CD4-positive, alpha-beta T cell (primary cell): ENCODE results near the gene COL4A2. TPM values are rescaled to one million over a fixed set of nuclear protein-coding genes. Genes with fewer than 3 reads are reported as not detected.

Experiments used
- ATAC-seq: fragments of 200-7000 bp; cut with Tn5 transposase; one replicate; pipeline ENCODE4 v1.10.0; 2022; ENCODE audit warnings: mild to moderate bottlenecking; ENCODE audit not compliant: poor library complexity
- CTCF ChIA-PET: fragments of 350-600 bp; sonication (Branson Sonifier 250); formaldehyde crosslinking; loops from one replicate; lab custom pipeline; 2021; ENCODE audit warnings: antibody characterized with exemption, inconsistent platforms; lab: Charles Lee
- POLR2A ChIA-PET: fragments of 350-600 bp; sonication (Branson Sonifier 250); formaldehyde crosslinking; loops from one replicate; lab custom pipeline; 2021; ENCODE audit warnings: antibody characterized with exemption, inconsistent platforms; lab: Charles Lee
- DNase-seq, 14 experiments: peaks; one replicate each; pipeline ENCODE4 v3.0.0-alpha.2; 2013 to 2020; ENCODE audit warnings: mixed read lengths in 2 of 14
- H3K27ac ChIP-seq, 2 donors: one replicate each; pipeline versions ENCODE4 v1.5.1 to v1.7.0; 2013; ENCODE audit warnings: low read length in 2 of 2, low read depth in 1 of 2, mild to moderate bottlenecking in 1 of 2
- H3K27me3 ChIP-seq, 2 experiments: 1 replicate in 1 of 2; 2 replicates in 1 of 2; pipeline versions ENCODE4 v1.6.1 to v1.7.0; 2013; ENCODE audit warnings: low read length in 2 of 2, control low read depth in 1 of 2, mild to moderate bottlenecking in 1 of 2, moderate library complexity in 1 of 2; ENCODE audit not compliant: insufficient read depth in 2 of 2, control insufficient read depth in 1 of 2
- H3K36me3 ChIP-seq: one replicate; pipeline ENCODE4 v1.6.1; 2013; ENCODE audit warnings: low read length, control low read depth; ENCODE audit not compliant: insufficient read depth
- H3K4me1 ChIP-seq: one replicate; pipeline ENCODE4 v1.6.1; 2013; ENCODE audit warnings: low read length, control low read depth; ENCODE audit not compliant: insufficient read depth
- H3K4me3 ChIP-seq: one replicate; pipeline ENCODE4 v1.5.1; 2013; ENCODE audit warnings: mild to moderate bottlenecking, low read length, moderate library complexity
- H3K9me3 ChIP-seq, 2 experiments: 1 replicate in 1 of 2; 2 replicates in 1 of 2; pipeline versions ENCODE4 v1.6.1 to v1.7.0; 2013; ENCODE audit warnings: low read length in 2 of 2, mild to moderate bottlenecking in 2 of 2, control low read depth in 1 of 2, moderate library complexity in 1 of 2; ENCODE audit not compliant: control insufficient read depth in 1 of 2, insufficient read depth in 1 of 2
- H3K27ac Mint-ChIP-seq: one replicate; pipeline ENCODE4 v1.8.0; 2020; ENCODE audit warnings: mixed read lengths
- H3K27me3 Mint-ChIP-seq: one replicate; pipeline ENCODE4 v1.8.0; 2021; ENCODE audit warnings: mixed read lengths
- H3K36me3 Mint-ChIP-seq: one replicate; pipeline ENCODE4 v1.8.0; 2021; ENCODE audit warnings: low read depth, mixed read lengths
- H3K4me1 Mint-ChIP-seq: one replicate; pipeline ENCODE4 v1.8.0; 2021; ENCODE audit warnings: low read depth, mixed read lengths
- H3K4me3 Mint-ChIP-seq: one replicate; pipeline ENCODE4 v1.8.0; 2020; ENCODE audit warnings: mild to moderate bottlenecking, mixed read lengths
- H3K9me3 Mint-ChIP-seq: one replicate; pipeline ENCODE4 v1.8.0; 2020; ENCODE audit warnings: mixed read lengths
- intact Hi-C, 2 experiments: fragments of 100-400 bp; cut with DNase I in 1 of 2; cut with micrococcal nuclease in 1 of 2; formaldehyde crosslinking; loops; one replicate each; pipeline versions ENCODE4 v1.15.1 to v1.9.0; 2023 to 2025; cut with DNase I, micrococcal nuclease
- total RNA-seq, 174 experiments: library from RNA in 2 of 174; stranded (reverse) in 2 of 174; gene quantifications; one replicate each; pipeline ENCODE4 v1.2.3 and lab custom pipeline; 2021 to 2026
- TF ChIP-seq, protein P1 (sequence below): fragments of 200-600 bp; IDR thresholded peaks from one replicate; pipeline ENCODE4 v1.8.0; 2022; ENCODE audit warnings: antibody characterized with exemption, mild to moderate bottlenecking

COL4A2 gene
- total RNA-seq, 2 experiments from 2014 or later = not detected

GRCh38 chr13:110352735-110353134 lies 45.7 kb downstream of the COL4A2 start:
- intact Hi-C loops = no loop called here
- Mint-ChIP-seq H3K27me3 (peaks cover 13% of the 10 kb centered on the region), H3K36me3 (no peaks in the 10 kb centered on the region), H3K27ac (no peak overlapping the region), H3K4me1 (no peaks in the 10 kb centered on the region), H3K9me3 (no peaks in the 10 kb centered on the region), H3K4me3 (no peak overlapping the region)
- TF ChIP-seq, protein P1, sequence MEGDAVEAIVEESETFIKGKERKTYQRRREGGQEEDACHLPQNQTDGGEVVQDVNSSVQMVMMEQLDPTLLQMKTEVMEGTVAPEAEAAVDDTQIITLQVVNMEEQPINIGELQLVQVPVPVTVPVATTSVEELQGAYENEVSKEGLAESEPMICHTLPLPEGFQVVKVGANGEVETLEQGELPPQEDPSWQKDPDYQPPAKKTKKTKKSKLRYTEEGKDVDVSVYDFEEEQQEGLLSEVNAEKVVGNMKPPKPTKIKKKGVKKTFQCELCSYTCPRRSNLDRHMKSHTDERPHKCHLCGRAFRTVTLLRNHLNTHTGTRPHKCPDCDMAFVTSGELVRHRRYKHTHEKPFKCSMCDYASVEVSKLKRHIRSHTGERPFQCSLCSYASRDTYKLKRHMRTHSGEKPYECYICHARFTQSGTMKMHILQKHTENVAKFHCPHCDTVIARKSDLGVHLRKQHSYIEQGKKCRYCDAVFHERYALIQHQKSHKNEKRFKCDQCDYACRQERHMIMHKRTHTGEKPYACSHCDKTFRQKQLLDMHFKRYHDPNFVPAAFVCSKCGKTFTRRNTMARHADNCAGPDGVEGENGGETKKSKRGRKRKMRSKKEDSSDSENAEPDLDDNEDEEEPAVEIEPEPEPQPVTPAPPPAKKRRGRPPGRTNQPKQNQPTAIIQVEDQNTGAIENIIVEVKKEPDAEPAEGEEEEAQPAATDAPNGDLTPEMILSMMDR = no peak
- peaks cover 0 to 3% of the 10 kb centered on the region in 2 experiments for H3K27me3 ChIP-seq
- ChIA-PET CTCF (no interaction called here), POLR2A (no interaction called here)
- H3K9me3 ChIP-seq = peaks cover 0 to 3% of the 10 kb centered on the region in 2 experiments
- ATAC-seq = no peak
- no peak overlapping the region for H3K4me3 ChIP-seq
- H3K4me1 ChIP-seq = no peaks in the 10 kb centered on the region
- H3K36me3 ChIP-seq = no peaks in the 10 kb centered on the region
- H3K27ac ChIP-seq = no peak overlapping the region
- DNase-seq = no peak

- CTCF ChIA-PET = no interaction called here
- H3K4me3 Mint-ChIP-seq = no peak overlapping the region
- Histone ChIP-seq H3K9me3 (peaks cover 0 to 3% of the 10 kb centered on the region in 2 experiments), H3K27me3 (peaks cover 0 to 3% of the 10 kb centered on the region in 2 experiments), H3K4me3 (no peak overlapping the region), H3K4me1 (no peaks in the 10 kb centered on the region), H3K36me3 (no peaks in the 10 kb centered on the region), H3K27ac (no peak overlapping the region)
- H3K36me3 Mint-ChIP-seq = no peaks in the 10 kb centered on the region
- TF ChIP-seq, protein P1 = no peak
- DNase-seq (no peak), ATAC-seq (no peak)
- intact Hi-C loops = no loop called here
- H3K27me3 Mint-ChIP-seq = peaks cover 7% of the 10 kb centered on the region
- H3K4me1 Mint-ChIP-seq = no peaks in the 10 kb centered on the region
- POLR2A ChIA-PET = no interaction called here
- H3K27ac Mint-ChIP-seq = no peak overlapping the region
- H3K9me3 Mint-ChIP-seq = no peaks in the 10 kb centered on the region
Observed at GRCh38 chr13:110353339-110353977, 46.4 kb downstream of the COL4A2 start.

GRCh38 chr13:110354123-110354627 lies 47.1 kb downstream of the COL4A2 start:
- H3K9me3 ChIP-seq = peaks cover 0 to 3% of the 10 kb centered on the region in 2 experiments
- ChIA-PET CTCF (no interaction called here), POLR2A (no interaction called here)
- no peaks in the 10 kb centered on the region for H3K4me1 ChIP-seq
- Mint-ChIP-seq H3K9me3 (no peaks in the 10 kb centered on the region), H3K4me3 (no peak overlapping the region), H3K27ac (no peak overlapping the region), H3K27me3 (peaks cover 7% of the 10 kb centered on the region), H3K4me1 (no peaks in the 10 kb centered on the region), H3K36me3 (no peaks in the 10 kb centered on the region)
- DNase-seq (no peak), ATAC-seq (no peak)
- no peak overlapping the region for H3K27ac ChIP-seq
- no peak overlapping the region for H3K4me3 ChIP-seq
- intact Hi-C loops = no loop called here
- TF ChIP-seq, protein P1 = no peak
- peaks cover 0 to 3% of the 10 kb centered on the region in 2 experiments for H3K27me3 ChIP-seq
- no peaks in the 10 kb centered on the region for H3K36me3 ChIP-seq
